IPS-18a (cell line): Measurements from ENCODE around the gene CALY.
"Not testable (repeated sequence)": the region's sequence is repeated elsewhere in the genome, so short reads cannot be mapped to it uniquely, and the experiment has no call there.

Experiments used
- H3K27ac ChIP-seq: one replicate; pipeline ENCODE4 v1.5.1; 2013; ENCODE audit warnings: low read length
- H3K27me3 ChIP-seq: one replicate; pipeline ENCODE4 v1.6.1; 2013; ENCODE audit warnings: mild to moderate bottlenecking, low read length; ENCODE audit not compliant: control insufficient read depth, insufficient read depth
- H3K36me3 ChIP-seq: one replicate; pipeline ENCODE4 v1.6.1; 2013; ENCODE audit warnings: low read depth, low read length; ENCODE audit not compliant: control insufficient read depth
- H3K4me1 ChIP-seq: one replicate; pipeline ENCODE4 v1.6.1; 2013; ENCODE audit warnings: low read depth, low read length; ENCODE audit not compliant: control insufficient read depth
- H3K4me3 ChIP-seq: one replicate; pipeline ENCODE4 v1.5.1; 2013; ENCODE audit warnings: low read length
- H3K9ac ChIP-seq: one replicate; pipeline ENCODE4 v1.6.1; 2013; ENCODE audit warnings: mild to moderate bottlenecking, low read length, moderate library complexity
- H3K9me3 ChIP-seq: one replicate; pipeline ENCODE4 v1.6.1; 2013; ENCODE audit warnings: low read depth, low read length; ENCODE audit not compliant: control insufficient read depth

The CALY gene

GRCh38 chr10:133324857-133325260 is 11.8 kb downstream of the CALY start:
- peaks cover 52% of the 10 kb centered on the region for H3K27me3 ChIP-seq
- H3K27ac ChIP-seq, result no peak overlapping the region

GRCh38 chr10:133324198-133324792 is 12.4 kb downstream of the CALY start:
- H3K36me3 ChIP-seq, result no peaks in the 10 kb centered on the region
- peaks cover 48% of the 10 kb centered on the region for H3K27me3 ChIP-seq
- no peak overlapping the region for H3K27ac ChIP-seq
- no peaks in the 10 kb centered on the region for H3K4me1 ChIP-seq
- H3K4me3 ChIP-seq, result no peak overlapping the region
- no peak overlapping the region for H3K9ac ChIP-seq
- H3K9me3 ChIP-seq, result no peaks in the 10 kb centered on the region

More at GRCh38 chr10:133324857-133325260, 11.8 kb downstream of the CALY start:
- H3K4me3 ChIP-seq, result no peak overlapping the region
- no peak overlapping the region for H3K9ac ChIP-seq
- no peaks in the 10 kb centered on the region for H3K9me3 ChIP-seq
- H3K36me3 ChIP-seq, result no peaks in the 10 kb centered on the region
- H3K4me1 ChIP-seq, result no peaks in the 10 kb centered on the region

GRCh38 chr10:133322064-133322709 is 14.5 kb downstream of the CALY start:
- H3K4me1 ChIP-seq, H3K9me3 ChIP-seq, H3K4me3 ChIP-seq, H3K36me3 ChIP-seq, H3K9ac ChIP-seq, H3K27ac ChIP-seq: not testable (repeated sequence)
- H3K27me3 ChIP-seq, result peaks cover 33% of the 10 kb centered on the region

- not testable (repeated sequence) for H3K9ac ChIP-seq, H3K4me1 ChIP-seq, H3K4me3 ChIP-seq, H3K9me3 ChIP-seq, H3K36me3 ChIP-seq, H3K27ac ChIP-seq
- peaks cover 20% of the 10 kb centered on the region for H3K27me3 ChIP-seq
Measured at GRCh38 chr10:133320852-133321422, 15.8 kb downstream of the CALY start.

- Histone ChIP-seq H3K9ac (no peak overlapping the region), H3K36me3 (no peaks in the 10 kb centered on the region), H3K9me3 (no peaks in the 10 kb centered on the region), H3K27me3 (peaks cover 7% of the 10 kb centered on the region), H3K27ac (no peak overlapping the region), H3K4me1 (no peaks in the 10 kb centered on the region), H3K4me3 (peak overlapping the region; percentile 56)
Measured at GRCh38 chr10:133318494-133319127, 18.1 kb downstream of the CALY start.

- H3K36me3 ChIP-seq, result peaks cover 8% of the 10 kb centered on the region
- no peak overlapping the region for H3K27ac ChIP-seq
- no peaks in the 10 kb centered on the region for H3K4me1 ChIP-seq
- H3K9ac ChIP-seq, result no peak overlapping the region
- no peaks in the 10 kb centered on the region for H3K9me3 ChIP-seq
- no peak overlapping the region for H3K4me3 ChIP-seq
- H3K27me3 ChIP-seq, result peaks cover 7% of the 10 kb centered on the region
Measured at GRCh38 chr10:133316732-133317131, 20.0 kb downstream of the CALY start.

GRCh38 chr10:133316266-133316665 is 20.4 kb downstream of the CALY start:
- Histone ChIP-seq H3K9me3 (no peaks in the 10 kb centered on the region), H3K27ac (no peak overlapping the region), H3K9ac (no peak overlapping the region), H3K27me3 (peaks cover 7% of the 10 kb centered on the region), H3K36me3 (peaks cover 12% of the 10 kb centered on the region), H3K4me1 (no peaks in the 10 kb centered on the region), H3K4me3 (no peak overlapping the region)

GRCh38 chr10:133315847-133316246 is 20.8 kb downstream of the CALY start:
- no peak overlapping the region for H3K27ac ChIP-seq
- H3K4me3 ChIP-seq, result no peak overlapping the region
- H3K36me3 ChIP-seq, result peaks cover 16% of the 10 kb centered on the region
- no peaks in the 10 kb centered on the region for H3K4me1 ChIP-seq
- H3K9me3 ChIP-seq, result no peaks in the 10 kb centered on the region
- H3K9ac ChIP-seq, result no peak overlapping the region
- H3K27me3 ChIP-seq, result peaks cover 7% of the 10 kb centered on the region

GRCh38 chr10:133314911-133315310 is 21.8 kb downstream of the CALY start:
- H3K4me3 ChIP-seq, result no peak overlapping the region
- no peaks in the 10 kb centered on the region for H3K9me3 ChIP-seq
- H3K36me3 ChIP-seq, result peaks cover 25% of the 10 kb centered on the region
- no peak overlapping the region for H3K9ac ChIP-seq
- H3K27ac ChIP-seq, result no peak overlapping the region
- peaks cover 7% of the 10 kb centered on the region for H3K27me3 ChIP-seq
- no peaks in the 10 kb centered on the region for H3K4me1 ChIP-seq

- H3K9ac ChIP-seq, result no peak overlapping the region
Measured at GRCh38 chr10:133313192-133313591, 23.5 kb downstream of the CALY start.

GRCh38 chr10:133312769-133313145 is 23.9 kb downstream of the CALY start:
- peaks cover 26% of the 10 kb centered on the region for H3K36me3 ChIP-seq
- H3K9me3 ChIP-seq, result no peaks in the 10 kb centered on the region
- H3K27me3 ChIP-seq, result no peaks in the 10 kb centered on the region
- no peak overlapping the region for H3K9ac ChIP-seq
- H3K4me1 ChIP-seq, result no peaks in the 10 kb centered on the region
- no peak overlapping the region for H3K27ac ChIP-seq
- H3K4me3 ChIP-seq, result no peak overlapping the region

More at GRCh38 chr10:133313192-133313591, 23.5 kb downstream of the CALY start:
- Histone ChIP-seq H3K36me3 (peaks cover 26% of the 10 kb centered on the region), H3K4me1 (no peaks in the 10 kb centered on the region), H3K4me3 (no peak overlapping the region), H3K27ac (no peak overlapping the region), H3K27me3 (no peaks in the 10 kb centered on the region), H3K9me3 (no peaks in the 10 kb centered on the region)
